ENCODE data around the gene HMCN1.
"Not testable (repeated sequence)": the region's sequence is repeated elsewhere in the genome, so short reads cannot be mapped to it uniquely, and the experiment has no call there.

The HMCN1 gene

DNA sequence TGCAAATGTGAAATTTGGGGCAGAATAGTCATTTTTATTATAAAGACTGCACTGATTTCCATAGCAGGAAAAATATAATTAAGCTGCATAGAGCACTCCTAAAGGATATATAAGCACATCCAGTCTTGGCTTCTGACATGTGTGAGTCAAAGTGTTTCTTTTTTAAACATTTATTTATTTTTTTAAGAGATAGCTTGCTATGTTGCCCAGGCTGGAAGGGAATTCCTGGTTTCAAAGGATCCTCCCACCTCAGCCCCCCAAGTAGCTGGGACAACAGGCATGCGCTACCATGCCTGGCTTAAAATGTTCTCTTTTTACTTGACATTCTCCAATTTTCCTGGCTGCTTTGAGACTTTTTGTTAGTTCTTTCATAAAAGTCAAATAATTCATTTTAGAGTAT lies 126.1 kb downstream of the HMCN1 start:
- no peak for DNase-seq

DNA sequence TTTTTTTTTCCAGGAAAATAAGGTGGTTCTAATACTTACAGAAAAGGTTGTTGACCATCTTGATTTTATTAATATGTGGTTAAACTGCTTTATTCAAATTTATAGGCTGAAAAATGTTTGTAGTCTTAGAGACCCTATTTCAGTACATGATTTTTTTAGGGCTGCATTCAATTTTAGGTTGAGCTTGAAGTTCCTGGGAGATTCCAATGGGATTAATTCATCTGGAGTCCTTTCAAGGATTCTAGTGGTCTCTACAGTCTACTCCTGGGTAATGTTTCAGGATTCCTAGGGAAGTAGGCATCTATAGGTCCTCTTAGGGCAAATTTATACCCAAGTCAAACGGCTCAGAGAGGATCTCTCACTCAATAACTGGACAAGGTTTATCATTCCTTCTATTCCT lies 126.7 kb downstream of the HMCN1 start:
- DNase-seq: no peak

- DNase-seq: no peak
Observed at GRCh38 chr1:185861630-185862029, 127.4 kb downstream of the HMCN1 start.

GRCh38 chr1:185862235-185862634 lies 128.0 kb downstream of the HMCN1 start:
- no peak for DNase-seq

GRCh38 chr1:185864331-185864730 lies 130.1 kb downstream of the HMCN1 start:
- DNase-seq: no peak

- DNase-seq: no peak
Observed at GRCh38 chr1:185864889-185865517, 130.8 kb downstream of the HMCN1 start.

DNA sequence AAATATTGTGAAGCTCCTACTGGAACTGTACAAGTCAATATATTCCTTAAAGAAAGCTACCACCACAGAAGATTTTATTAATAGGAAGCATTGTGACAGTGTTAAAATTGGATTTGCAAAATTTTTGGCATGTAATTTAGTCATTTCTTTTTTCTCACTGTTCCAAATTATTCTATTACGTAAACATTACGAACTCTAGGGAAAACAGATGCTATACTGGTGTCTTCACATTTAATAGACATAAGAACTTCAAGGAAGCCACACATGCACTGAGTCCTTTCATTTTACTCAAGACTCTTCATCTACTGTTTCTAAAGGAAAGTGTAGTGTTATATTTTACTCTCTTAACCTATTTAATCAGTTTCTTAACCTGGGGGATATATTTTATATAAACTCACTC lies 135.4 kb downstream of the HMCN1 start:
- DNase-seq: no peak

DNA sequence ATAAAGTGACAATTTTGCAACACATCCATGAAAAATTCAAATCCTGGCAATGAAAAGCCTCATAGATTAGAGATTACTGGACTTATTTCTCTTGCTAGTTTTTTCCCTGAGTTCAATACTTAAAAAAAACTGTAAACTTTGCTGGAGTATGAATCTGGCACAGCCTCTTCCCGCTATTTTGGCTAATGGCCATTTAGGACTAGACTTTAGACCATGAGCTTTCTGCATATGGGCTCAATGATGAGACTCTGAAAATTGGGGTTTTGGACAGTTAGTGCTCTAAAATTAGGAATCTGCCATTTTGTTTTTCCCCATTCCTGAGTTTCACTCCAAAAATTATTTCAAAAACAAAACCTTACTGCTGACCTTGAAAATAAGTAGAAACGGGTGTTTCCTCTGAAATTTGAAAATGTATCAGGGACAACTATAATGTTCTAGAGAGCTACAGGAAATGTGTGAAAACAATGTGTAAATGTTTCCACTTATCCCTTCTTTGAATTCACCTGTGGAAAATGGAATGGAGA lies 137.5 kb downstream of the HMCN1 start:
- DNase-seq: no peak

- DNase-seq: no peak
Observed at GRCh38 chr1:185874246-185874645, 140.1 kb downstream of the HMCN1 start.

DNA sequence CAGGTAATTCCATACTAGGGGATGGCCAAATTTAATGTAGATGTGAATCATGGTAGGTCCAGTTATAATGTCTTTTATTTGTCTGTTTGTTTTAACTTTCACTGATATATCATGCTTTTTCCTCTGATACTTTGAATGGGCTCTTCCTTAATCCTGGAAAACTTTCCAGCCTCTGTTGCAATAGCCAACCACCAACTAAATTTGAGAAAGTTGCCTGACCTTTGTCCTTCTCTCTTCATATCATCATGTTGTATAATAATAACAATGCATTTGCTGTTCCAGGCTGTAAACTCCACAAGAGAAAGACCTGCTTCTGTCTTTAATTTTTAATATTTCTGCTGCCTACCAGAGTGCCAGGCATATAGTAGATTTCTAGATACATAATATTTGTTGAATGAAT lies 146.1 kb downstream of the HMCN1 start:
- no peak for DNase-seq

GRCh38 chr1:185880779-185881333 lies 146.7 kb downstream of the HMCN1 start:
- no peak for DNase-seq

DNA sequence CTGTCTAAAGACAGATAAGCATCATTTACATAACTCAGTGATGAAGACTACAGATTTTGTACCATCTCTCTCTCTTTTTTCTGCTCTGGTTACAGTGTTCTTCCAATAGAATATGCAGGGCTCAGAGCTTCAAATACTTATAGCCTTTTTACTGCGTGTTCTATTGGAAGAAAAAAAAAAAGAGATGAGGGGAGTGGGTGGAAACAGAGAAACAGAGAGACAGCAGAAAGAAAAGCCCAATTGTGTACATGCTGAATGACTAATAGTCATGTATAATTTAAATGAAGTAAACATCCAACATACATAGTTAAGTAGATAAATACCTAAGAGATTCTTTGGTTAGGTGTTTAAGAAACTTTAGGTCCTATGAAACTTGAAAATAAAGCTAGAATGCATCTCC lies 151.9 kb downstream of the HMCN1 start:
- no peak for DNase-seq

- DNase-seq: no peak
Observed at GRCh38 chr1:185886671-185887070, 152.5 kb downstream of the HMCN1 start.

- not testable (repeated sequence) for DNase-seq
Observed at GRCh38 chr1:185892831-185893403, 158.7 kb downstream of the HMCN1 start.

DNA sequence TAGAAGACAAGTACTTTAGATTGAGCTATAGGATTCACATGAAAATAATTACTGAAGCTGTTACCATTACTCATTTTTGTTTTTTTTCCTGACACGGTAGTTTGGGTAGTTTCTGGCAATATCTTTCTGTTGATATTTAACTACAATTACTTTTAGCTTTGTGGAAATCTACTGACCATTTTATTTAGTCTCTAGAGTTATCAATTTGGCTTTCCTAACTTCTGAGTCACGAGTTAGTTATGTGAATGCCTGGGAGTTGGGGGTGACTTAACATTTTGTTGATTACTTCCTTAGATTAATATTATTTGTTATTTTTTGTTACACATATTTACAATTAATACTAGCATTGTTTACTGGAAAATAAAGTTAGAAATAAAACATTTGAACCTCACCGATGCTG lies 160.6 kb downstream of the HMCN1 start:
- DNase-seq: no peak

GRCh38 chr1:185895208-185895900 lies 161.2 kb downstream of the HMCN1 start:
- no peak for DNase-seq

GRCh38 chr1:185896863-185897262 lies 162.7 kb downstream of the HMCN1 start:
- no peak for DNase-seq

DNA sequence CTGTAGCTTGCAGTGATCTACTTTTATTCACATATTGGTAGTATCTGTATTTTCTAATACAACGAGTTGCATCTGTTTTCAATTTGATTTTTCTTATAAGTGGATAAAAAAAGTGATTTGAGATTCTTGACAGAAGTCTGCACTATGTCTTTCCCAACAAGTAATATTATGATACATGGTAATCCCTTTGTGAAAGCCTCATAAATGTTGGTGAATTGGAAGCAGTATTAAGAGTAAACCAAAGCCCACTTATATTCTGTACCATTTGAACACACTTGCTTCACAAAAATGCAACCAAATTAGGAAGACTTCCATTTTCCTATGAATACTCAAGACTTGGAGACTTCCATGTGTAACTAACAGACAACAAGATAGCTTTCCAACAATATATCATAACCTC lies 172.0 kb downstream of the HMCN1 start:
- DNase-seq: no peak

- DNase-seq: no peak
Observed at GRCh38 chr1:185907246-185907645, 173.1 kb downstream of the HMCN1 start.

DNA sequence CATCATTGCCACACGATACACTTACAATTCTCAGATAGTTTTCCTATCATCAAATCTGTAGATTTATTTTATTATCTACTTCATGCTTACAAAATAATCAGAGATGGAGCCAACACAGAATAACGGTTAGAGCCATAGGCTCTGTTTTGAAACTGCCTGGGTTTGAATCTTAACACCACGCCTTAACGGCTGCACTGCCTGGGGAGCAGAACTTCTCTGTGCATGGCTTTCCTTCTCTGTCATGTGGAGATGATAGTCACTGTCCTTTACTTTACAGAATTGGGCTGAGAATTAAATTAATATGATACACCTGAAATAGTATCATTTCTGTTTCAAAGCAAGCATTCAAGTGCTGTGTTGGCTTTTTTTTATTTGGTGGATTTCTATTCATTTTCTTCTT lies 177.8 kb downstream of the HMCN1 start:
- no peak for DNase-seq

GRCh38 chr1:185912504-185912903 lies 178.3 kb downstream of the HMCN1 start:
- DNase-seq: no peak

DNA sequence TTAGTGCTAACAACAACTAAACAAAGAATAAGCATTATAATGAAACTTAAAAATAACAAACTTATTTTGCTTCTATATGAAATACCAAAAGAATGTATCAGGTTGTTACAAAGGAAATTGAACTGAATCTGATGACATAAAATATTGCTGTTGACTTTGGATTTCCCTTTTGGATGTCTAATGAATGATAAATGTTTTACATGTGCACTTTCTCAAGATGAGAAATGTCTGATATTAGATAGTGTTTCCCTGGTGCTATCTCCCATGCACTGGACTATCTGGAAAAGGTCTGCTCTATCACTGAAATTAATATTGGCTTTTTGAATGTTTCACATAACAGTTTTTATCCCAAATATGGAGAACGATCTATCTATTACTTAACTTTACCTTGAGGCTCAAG lies 179.9 kb downstream of the HMCN1 start:
- DNase-seq: no peak

DNA sequence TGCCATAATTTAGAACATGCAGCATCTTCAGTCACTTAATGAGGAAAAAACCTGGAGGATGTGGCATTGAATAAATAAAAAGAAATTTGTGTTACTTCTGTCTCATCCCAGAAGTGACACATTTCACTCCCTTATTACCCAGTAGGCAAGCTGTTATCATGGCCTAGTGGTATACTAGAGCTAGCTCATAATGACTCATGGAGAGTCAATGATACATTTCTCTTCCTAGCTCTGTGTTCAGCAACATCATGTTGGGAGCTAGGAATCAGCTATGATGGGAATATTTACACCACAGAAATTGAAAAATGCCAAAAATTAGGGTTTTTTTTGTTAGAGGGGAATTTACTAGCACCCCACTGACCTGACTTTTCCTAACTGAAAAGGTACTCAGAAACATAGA lies 182.7 kb downstream of the HMCN1 start:
- no peak for DNase-seq

- no peak for DNase-seq
Observed at GRCh38 chr1:185917646-185918045, 183.5 kb downstream of the HMCN1 start.

All from activated CD4-positive, alpha-beta T cell treated with anti-CD3 and anti-CD28 coated beads, Interleukin-2, amount 50 U/mL, for 48 hours (primary cell).